Tibial nerve (tissue), 4 donors: ENCODE data around the gene RAI14. TPM values are rescaled to one million over a fixed set of nuclear protein-coding genes. Genes with fewer than 3 reads are reported as not detected.
A peak's percentile ranks its signal among the peaks of the same experiment; 100 is the strongest.

Experiments used
- DNase-seq, 2 donors: peaks; one replicate each; pipeline ENCODE4 v3.0.0-alpha.2; 2019; ENCODE audit warnings: low spot score in 2 of 2
- H3K27ac ChIP-seq, 4 donors: fragments of 200-600 bp; sonication (generic) in 3 of 4; one replicate each; pipeline ENCODE4 v1.5.1; 2017 to 2019; ENCODE audit warnings: mild to moderate bottlenecking in 1 of 4
- H3K27me3 ChIP-seq, 2 donors: fragments of 200-600 bp; sonication (generic) in 1 of 2; one replicate each; pipeline versions ENCODE4 v1.5.1 to v1.6.0; 2017 to 2019
- H3K36me3 ChIP-seq, 3 donors: fragments of 200-600 bp; sonication (generic); one replicate each; pipeline ENCODE4 v1.5.1; 2018 to 2019
- H3K4me1 ChIP-seq, 4 donors: fragments of 200-600 bp; sonication (generic) in 3 of 4; one replicate each; pipeline ENCODE4 v1.5.1; 2017 to 2019
- H3K4me3 ChIP-seq, 4 donors: fragments of 200-600 bp; sonication (generic) in 3 of 4; one replicate each; pipeline ENCODE4 v1.5.1; 2017 to 2019; ENCODE audit warnings: mild to moderate bottlenecking in 1 of 4, moderate library complexity in 1 of 4
- H3K9me3 ChIP-seq, 4 donors: fragments of 200-600 bp; sonication (generic) in 3 of 4; one replicate each; pipeline ENCODE4 v1.5.1; 2017 to 2019
- EP300 ChIP-seq, 2 donors: sonication (generic); formaldehyde crosslinking; IDR thresholded peaks; one replicate each; pipeline ENCODE4 v1.6.1; 2017; ENCODE audit warnings: antibody characterized with exemption in 2 of 2, mild to moderate bottlenecking in 1 of 2
- POLR2A ChIP-seq, 2 donors: fragments of 450-650 bp; IDR thresholded peaks; one replicate each; pipeline ENCODE4 v1.6.1; 2017; ENCODE audit warnings: antibody characterized with exemption in 2 of 2, mild to moderate bottlenecking in 2 of 2, moderate library complexity in 2 of 2
- WGBS, 2 donors: methylation state at CpG; one replicate each; pipeline ENCODE4 v1.1.5; 2018; 5-methylcytosine and 5-hydroxymethylcytosine counted together
- total RNA-seq, 4 donors: library from RNA; depleted of rRNA; stranded (reverse); fragments of >200 nt; gene quantifications; one replicate each; pipeline ENCODE4 v1.1.0, GENCODE V29; 2016
- TF ChIP-seq, protein P1 (sequence below), 5 experiments: fragments of 200-600 bp in 3 of 5; fragments of 450-650 bp in 2 of 5; sonication (generic) in 3 of 5; IDR thresholded peaks; one replicate each; pipeline ENCODE4 v1.5.1; 2016 to 2019; ENCODE audit warnings: antibody characterized with exemption in 5 of 5, mild to moderate bottlenecking in 3 of 5, moderate library complexity in 2 of 5

Gene RAI14
- total RNA-seq, 4 donors from 2014 or later: 42.8 to 72.2 (median 68.0) TPM

DNA sequence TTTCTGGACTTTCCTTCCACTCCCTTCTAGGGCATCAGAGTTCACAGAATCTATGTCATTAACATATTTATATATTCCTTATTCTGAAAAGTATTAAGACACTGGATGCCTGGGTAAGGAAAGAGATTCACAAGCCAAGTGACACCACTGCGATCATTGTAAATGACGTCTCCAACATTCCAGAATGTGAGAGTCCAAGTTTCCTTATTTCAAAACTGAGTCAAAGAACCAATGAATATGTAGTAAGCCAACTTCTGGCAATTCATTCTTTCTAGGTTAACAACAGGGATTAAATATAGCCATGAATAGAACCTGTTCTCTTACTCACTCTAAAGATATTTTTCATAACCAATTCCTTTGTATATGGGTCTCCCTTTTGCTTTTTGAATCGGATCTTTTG, 18.1 kb downstream of the RAI14 start:
- TF ChIP-seq EP300 (IDR thresholded peaks at IDR 0.05) (peak in 1 of 2 donors; percentile 31), POLR2A (IDR thresholded peaks at IDR 0.05) (no peak)
- Histone ChIP-seq H3K9me3 (no peaks in the 10 kb centered on the region), H3K27me3 (no peaks in the 10 kb centered on the region), H3K27ac (peak overlapping the region in 3 of 4 donors; percentile 26 to 82 (median 74)), H3K36me3 (no peaks in the 10 kb centered on the region), H3K4me3 (no peak overlapping the region), H3K4me1 (peaks cover 0 to 32% (median 9%) of the 10 kb centered on the region in 4 donors)
- WGBS, 2 donors: 39 to 43% methylated on average over 3 of the region's 3 CpGs
- no peak for DNase-seq

DNA sequence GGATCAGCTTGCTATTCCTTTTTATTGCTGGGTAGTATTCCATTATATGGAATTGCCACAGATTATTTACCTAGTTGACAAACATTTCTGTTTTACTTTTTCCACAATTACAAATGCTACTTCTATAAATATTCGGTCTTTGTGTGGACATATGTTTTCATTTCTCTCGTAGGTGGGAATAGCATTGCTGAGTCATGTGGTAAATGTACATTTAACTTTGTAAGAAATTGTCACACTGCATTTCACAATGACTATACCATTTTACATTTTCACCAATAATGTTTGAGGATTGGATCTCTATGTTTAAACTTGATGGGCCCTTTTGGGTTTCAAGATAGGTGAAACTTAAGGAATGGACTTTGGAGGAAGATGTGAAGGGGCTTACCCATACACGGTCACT, 19.7 kb downstream of the RAI14 start:
- no peaks in the 10 kb centered on the region for H3K27me3 ChIP-seq
- DNase-seq: no peak
- no peaks in the 10 kb centered on the region for H3K36me3 ChIP-seq
- WGBS, 2 donors: 81 to 82% methylated on average over 3 of the region's 3 CpGs
- H3K4me1 ChIP-seq: peaks cover 0 to 23% (median 9%) of the 10 kb centered on the region in 4 donors
- TF ChIP-seq POLR2A (IDR thresholded peaks at IDR 0.05) (no peak), EP300 (IDR thresholded peaks at IDR 0.05) (no peak)
- TF ChIP-seq, protein P1, sequence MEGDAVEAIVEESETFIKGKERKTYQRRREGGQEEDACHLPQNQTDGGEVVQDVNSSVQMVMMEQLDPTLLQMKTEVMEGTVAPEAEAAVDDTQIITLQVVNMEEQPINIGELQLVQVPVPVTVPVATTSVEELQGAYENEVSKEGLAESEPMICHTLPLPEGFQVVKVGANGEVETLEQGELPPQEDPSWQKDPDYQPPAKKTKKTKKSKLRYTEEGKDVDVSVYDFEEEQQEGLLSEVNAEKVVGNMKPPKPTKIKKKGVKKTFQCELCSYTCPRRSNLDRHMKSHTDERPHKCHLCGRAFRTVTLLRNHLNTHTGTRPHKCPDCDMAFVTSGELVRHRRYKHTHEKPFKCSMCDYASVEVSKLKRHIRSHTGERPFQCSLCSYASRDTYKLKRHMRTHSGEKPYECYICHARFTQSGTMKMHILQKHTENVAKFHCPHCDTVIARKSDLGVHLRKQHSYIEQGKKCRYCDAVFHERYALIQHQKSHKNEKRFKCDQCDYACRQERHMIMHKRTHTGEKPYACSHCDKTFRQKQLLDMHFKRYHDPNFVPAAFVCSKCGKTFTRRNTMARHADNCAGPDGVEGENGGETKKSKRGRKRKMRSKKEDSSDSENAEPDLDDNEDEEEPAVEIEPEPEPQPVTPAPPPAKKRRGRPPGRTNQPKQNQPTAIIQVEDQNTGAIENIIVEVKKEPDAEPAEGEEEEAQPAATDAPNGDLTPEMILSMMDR (IDR thresholded peaks at IDR 0.05): no peak
- H3K4me3 ChIP-seq: no peak overlapping the region
- H3K27ac ChIP-seq: peak overlapping the region in 1 of 4 donors; percentile 22
- no peaks in the 10 kb centered on the region for H3K9me3 ChIP-seq

DNA sequence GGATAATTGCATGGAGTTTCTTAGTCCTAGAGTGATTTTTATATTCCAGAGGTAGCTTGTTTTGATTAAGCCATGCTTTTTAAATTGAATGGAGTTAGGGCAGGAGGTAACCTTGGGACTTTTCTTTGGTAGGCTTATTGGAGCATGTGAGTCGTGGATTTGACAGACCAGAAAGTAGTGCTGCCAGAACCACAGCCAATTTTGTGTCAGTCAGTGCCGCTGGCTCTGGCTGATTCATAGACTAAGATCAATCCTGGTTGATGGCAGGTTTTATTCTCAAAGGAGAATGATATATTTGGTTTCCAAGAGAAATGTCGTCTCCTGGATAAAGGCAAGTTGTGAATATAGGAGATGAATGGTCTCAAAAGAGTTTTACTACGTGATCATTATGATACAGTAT, 20.3 kb downstream of the RAI14 start:
- TF ChIP-seq POLR2A (IDR thresholded peaks at IDR 0.05) (no peak), EP300 (IDR thresholded peaks at IDR 0.05) (no peak)
- TF ChIP-seq, protein P1 (IDR thresholded peaks at IDR 0.05): no peak
- H3K36me3 ChIP-seq: no peaks in the 10 kb centered on the region
- peaks cover 0 to 23% (median 9%) of the 10 kb centered on the region in 4 donors for H3K4me1 ChIP-seq
- DNase-seq: no peak
- no peaks in the 10 kb centered on the region for H3K9me3 ChIP-seq
- no peaks in the 10 kb centered on the region for H3K27me3 ChIP-seq
- no peak overlapping the region for H3K4me3 ChIP-seq
- no peak overlapping the region for H3K27ac ChIP-seq
- WGBS, 2 donors: 54 to 56% methylated on average over 4 of the region's 4 CpGs

DNA sequence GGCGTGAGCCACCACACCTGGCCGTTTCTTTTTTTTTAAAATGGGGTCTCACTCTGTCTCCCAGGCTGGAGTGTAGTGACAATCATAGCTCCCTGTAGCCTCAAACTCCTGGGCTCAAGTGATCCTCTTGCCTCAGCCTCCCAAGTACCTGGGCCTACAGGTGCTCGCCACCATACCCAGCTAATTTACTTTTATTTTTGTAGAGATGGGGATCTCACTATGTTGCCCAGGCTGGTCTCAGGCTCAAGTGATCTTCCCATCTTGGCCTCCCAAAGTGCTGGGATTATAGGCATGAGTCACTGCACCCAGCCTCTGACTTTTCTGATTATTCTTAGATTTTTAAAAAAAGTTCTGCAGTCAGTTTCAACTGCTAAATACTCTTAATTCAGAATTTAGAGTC, 21.3 kb downstream of the RAI14 start:
- Histone ChIP-seq H3K36me3 (no peaks in the 10 kb centered on the region), H3K27me3 (no peaks in the 10 kb centered on the region), H3K9me3 (no peaks in the 10 kb centered on the region), H3K4me1 (peaks cover 0 to 23% (median 9%) of the 10 kb centered on the region in 4 donors), H3K27ac (no peak overlapping the region), H3K4me3 (no peak overlapping the region)
- no peak for TF ChIP-seq EP300 (IDR thresholded peaks at IDR 0.05)
- TF ChIP-seq, protein P1 (IDR thresholded peaks at IDR 0.05): no peak
- no peak for TF ChIP-seq POLR2A (IDR thresholded peaks at IDR 0.05)
- 94 to 98% methylated on average over 3 of the region's 3 CpGs for WGBS, 2 donors
- DNase-seq: no peak

DNA sequence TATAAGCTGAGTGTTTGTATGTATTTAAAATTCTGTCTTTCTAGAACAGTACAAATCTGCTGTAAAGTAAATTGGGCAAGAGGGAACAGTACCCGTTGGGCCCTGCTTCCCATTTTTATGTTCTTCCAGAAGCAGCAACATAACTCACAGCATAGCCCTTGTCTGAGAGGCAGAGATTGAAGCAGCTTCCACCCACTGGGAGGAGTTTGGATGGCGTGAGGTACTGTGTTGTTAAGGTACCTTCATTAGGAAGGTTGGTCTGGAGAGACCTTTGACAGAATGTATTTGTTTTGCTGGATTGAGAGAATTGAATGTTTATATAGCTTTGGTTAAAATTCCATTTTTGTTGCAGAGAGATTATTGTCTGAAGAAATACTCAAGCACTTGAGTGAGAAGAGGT, 24.8 kb downstream of the RAI14 start:
- TF ChIP-seq, protein P1 (IDR thresholded peaks at IDR 0.05): no peak
- TF ChIP-seq EP300 (IDR thresholded peaks at IDR 0.05) (no peak), POLR2A (IDR thresholded peaks at IDR 0.05) (no peak)
- WGBS, 2 donors: 51 to 56% methylated on average over 2 of the region's 2 CpGs
- no peaks in the 10 kb centered on the region for H3K27me3 ChIP-seq
- H3K9me3 ChIP-seq: no peaks in the 10 kb centered on the region
- no peak for DNase-seq
- H3K27ac ChIP-seq: no peak overlapping the region
- no peaks in the 10 kb centered on the region for H3K36me3 ChIP-seq
- no peak overlapping the region for H3K4me3 ChIP-seq
- H3K4me1 ChIP-seq: peaks cover 0 to 16% (median 4%) of the 10 kb centered on the region in 4 donors
